ENCODE results near the gene LMAN1. TPM values are rescaled to one million over a fixed set of nuclear protein-coding genes. Genes with fewer than 3 reads are reported as not detected.

The LMAN1 gene
- total RNA-seq, 4 donors from 2014 or later = 64.0 to 80.4 (median 68.5) TPM

GRCh38 chr18:59303006-59303405 lies 56.1 kb downstream of the LMAN1 start:
- H3K9me3 ChIP-seq = no peaks in the 10 kb centered on the region
- no peak overlapping the region for H3K4me3 ChIP-seq
- peaks cover 0 to under 1% (median 0%) of the 10 kb centered on the region in 3 donors for H3K4me1 ChIP-seq
- TF ChIP-seq POLR2A (IDR thresholded peaks at IDR 0.05) (no peak), CTCF (IDR thresholded peaks at IDR 0.05) (no peak), POLR2AphosphoS5 (IDR thresholded peaks at IDR 0.05) (no peak), EP300 (IDR thresholded peaks at IDR 0.05) (no peak)
- H3K27me3 ChIP-seq = peaks cover 50% of the 10 kb centered on the region
- H3K36me3 ChIP-seq = no peaks in the 10 kb centered on the region
- ATAC-seq = no peak
- 85% methylated on average over 1 of the region's 2 CpGs; no CpG with 5 or more reads in 1 of the 2 donors for WGBS, 2 donors (ENCODE audit: low coverage in 1 of 2)
- H3K27ac ChIP-seq = no peak overlapping the region

GRCh38 chr18:59301929-59302328 lies 57.1 kb downstream of the LMAN1 start:
- 56 to 67% methylated on average over 2 to 4 of the region's 4 CpGs for WGBS, 2 donors (ENCODE audit: low coverage in 1 of 2)
- no peak overlapping the region for H3K4me3 ChIP-seq
- H3K27me3 ChIP-seq = peaks cover 39% of the 10 kb centered on the region
- H3K4me1 ChIP-seq = no peaks in the 10 kb centered on the region
- no peaks in the 10 kb centered on the region for H3K9me3 ChIP-seq
- no peaks in the 10 kb centered on the region for H3K36me3 ChIP-seq
- TF ChIP-seq EP300 (IDR thresholded peaks at IDR 0.05) = no peak
- TF ChIP-seq POLR2A (IDR thresholded peaks at IDR 0.05) = no peak
- no peak for TF ChIP-seq CTCF (IDR thresholded peaks at IDR 0.05)
- TF ChIP-seq POLR2AphosphoS5 (IDR thresholded peaks at IDR 0.05) = no peak
- ATAC-seq = no peak
- no peak overlapping the region for H3K27ac ChIP-seq

- Histone ChIP-seq H3K27ac (no peak overlapping the region), H3K4me3 (no peak overlapping the region), H3K36me3 (no peaks in the 10 kb centered on the region), H3K4me1 (no peaks in the 10 kb centered on the region), H3K27me3 (peaks cover 31% of the 10 kb centered on the region), H3K9me3 (no peaks in the 10 kb centered on the region)
- TF ChIP-seq CTCF (IDR thresholded peaks at IDR 0.05) = no peak
- no peak for TF ChIP-seq EP300 (IDR thresholded peaks at IDR 0.05)
- TF ChIP-seq POLR2A (IDR thresholded peaks at IDR 0.05) = no peak
- no peak for TF ChIP-seq POLR2AphosphoS5 (IDR thresholded peaks at IDR 0.05)
- ATAC-seq = no peak
- 48 to 62% methylated on average over 2 to 3 of the region's 3 CpGs for WGBS, 2 donors (ENCODE audit: low coverage in 1 of 2)
Measured at GRCh38 chr18:59300676-59301285, 58.3 kb downstream of the LMAN1 start.

- no peaks in the 10 kb centered on the region for H3K36me3 ChIP-seq
- 48 to 73% methylated on average over 5 to 6 of the region's 8 CpGs for WGBS, 2 donors (ENCODE audit: low coverage in 1 of 2)
- no peak overlapping the region for H3K4me3 ChIP-seq
- H3K9me3 ChIP-seq = no peaks in the 10 kb centered on the region
- H3K27me3 ChIP-seq = peaks cover 35% of the 10 kb centered on the region
- TF ChIP-seq EP300 (IDR thresholded peaks at IDR 0.05) = no peak
- TF ChIP-seq POLR2A (IDR thresholded peaks at IDR 0.05) = no peak
- no peak for TF ChIP-seq POLR2AphosphoS5 (IDR thresholded peaks at IDR 0.05)
- no peak for TF ChIP-seq CTCF (IDR thresholded peaks at IDR 0.05)
- H3K27ac ChIP-seq = no peak overlapping the region
- ATAC-seq = no peak
- no peaks in the 10 kb centered on the region for H3K4me1 ChIP-seq
Measured at GRCh38 chr18:59298871-59299270, 60.2 kb downstream of the LMAN1 start.

- no peaks in the 10 kb centered on the region for H3K9me3 ChIP-seq
- ATAC-seq = no peak
- H3K27me3 ChIP-seq = peaks cover 27% of the 10 kb centered on the region
- H3K27ac ChIP-seq = no peak overlapping the region
- no peak overlapping the region for H3K4me3 ChIP-seq
- H3K36me3 ChIP-seq = no peaks in the 10 kb centered on the region
- no peaks in the 10 kb centered on the region for H3K4me1 ChIP-seq
- TF ChIP-seq POLR2AphosphoS5 (IDR thresholded peaks at IDR 0.05) = no peak
- TF ChIP-seq CTCF (IDR thresholded peaks at IDR 0.05) = no peak
- TF ChIP-seq EP300 (IDR thresholded peaks at IDR 0.05) = no peak
- TF ChIP-seq POLR2A (IDR thresholded peaks at IDR 0.05) = no peak
Measured at GRCh38 chr18:59293317-59293716, 65.7 kb downstream of the LMAN1 start.
